Cardiac fibroblast (primary cell): ENCODE results near the gene MRPL27.
A peak's percentile ranks its signal among the peaks of the same experiment; 100 is the strongest.

ENCODE experiments used
- DNase-seq, 2 donors: peaks; one replicate each; pipeline versions ENCODE4 v3.0.0 to v3.0.0-alpha.2; 2010; ENCODE audit warnings: low read depth in 2 of 2
- H3K4me3 ChIP-seq, 2 donors: replicated peaks in 1 of 2; 1 replicate in 1 of 2; 2 replicates in 1 of 2; pipeline ENCODE4 v1.5.1; 2011; ENCODE audit warnings: low read depth in 2 of 2, low read length in 2 of 2, mild to moderate bottlenecking in 2 of 2, moderate library complexity in 1 of 2
- TF ChIP-seq, protein P1 (sequence below): IDR thresholded peaks from one replicate; pipeline ENCODE4 v1.5.1; 2011; ENCODE audit warnings: low read depth, mild to moderate bottlenecking, low read length, inconsistent platforms

MRPL27 gene

DNA sequence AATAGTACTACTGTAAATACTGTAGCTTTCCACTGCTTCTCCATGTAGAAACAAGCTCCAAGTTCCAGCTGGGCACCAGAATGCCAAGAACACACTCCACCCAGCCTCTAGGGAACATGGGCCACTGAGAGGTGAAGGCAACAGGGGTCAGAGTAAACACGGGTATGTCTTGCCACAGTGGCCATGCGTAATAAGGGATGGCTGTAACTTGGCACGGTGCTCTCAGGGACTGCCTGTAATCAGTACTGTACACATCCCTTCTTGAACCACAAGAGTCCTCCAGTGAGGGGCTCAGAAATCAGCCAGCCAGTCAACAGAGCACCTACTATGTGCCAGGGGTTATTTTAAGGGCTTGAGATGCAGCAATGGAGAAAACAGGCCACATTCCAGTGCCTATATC is 13.5 kb upstream of the MRPL27 start:
- no peak overlapping the region for H3K4me3 ChIP-seq
- TF ChIP-seq, protein P1, sequence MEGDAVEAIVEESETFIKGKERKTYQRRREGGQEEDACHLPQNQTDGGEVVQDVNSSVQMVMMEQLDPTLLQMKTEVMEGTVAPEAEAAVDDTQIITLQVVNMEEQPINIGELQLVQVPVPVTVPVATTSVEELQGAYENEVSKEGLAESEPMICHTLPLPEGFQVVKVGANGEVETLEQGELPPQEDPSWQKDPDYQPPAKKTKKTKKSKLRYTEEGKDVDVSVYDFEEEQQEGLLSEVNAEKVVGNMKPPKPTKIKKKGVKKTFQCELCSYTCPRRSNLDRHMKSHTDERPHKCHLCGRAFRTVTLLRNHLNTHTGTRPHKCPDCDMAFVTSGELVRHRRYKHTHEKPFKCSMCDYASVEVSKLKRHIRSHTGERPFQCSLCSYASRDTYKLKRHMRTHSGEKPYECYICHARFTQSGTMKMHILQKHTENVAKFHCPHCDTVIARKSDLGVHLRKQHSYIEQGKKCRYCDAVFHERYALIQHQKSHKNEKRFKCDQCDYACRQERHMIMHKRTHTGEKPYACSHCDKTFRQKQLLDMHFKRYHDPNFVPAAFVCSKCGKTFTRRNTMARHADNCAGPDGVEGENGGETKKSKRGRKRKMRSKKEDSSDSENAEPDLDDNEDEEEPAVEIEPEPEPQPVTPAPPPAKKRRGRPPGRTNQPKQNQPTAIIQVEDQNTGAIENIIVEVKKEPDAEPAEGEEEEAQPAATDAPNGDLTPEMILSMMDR = no peak
- DNase-seq = peak in 1 of 2 donors; percentile 48

DNA sequence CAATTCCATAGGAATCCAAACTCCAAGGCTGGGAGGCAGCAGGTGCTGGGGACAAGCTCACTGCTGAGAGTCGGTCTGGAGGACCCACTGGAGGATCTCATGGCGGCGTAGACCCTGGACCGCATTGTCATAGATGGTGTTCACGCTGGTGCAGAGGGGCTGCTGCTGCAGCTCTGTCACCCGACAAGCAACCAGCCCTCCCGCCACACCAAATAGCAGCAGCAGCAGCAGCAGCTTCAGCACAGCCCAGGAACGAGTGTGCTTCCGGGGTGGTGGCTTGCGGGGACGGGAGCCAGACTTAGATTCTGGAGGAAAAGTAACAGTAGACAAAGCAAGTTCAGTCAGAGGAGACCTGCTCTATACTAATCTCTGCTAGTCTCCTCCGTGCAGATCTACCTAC is 9.9 kb upstream of the MRPL27 start:
- no peak for DNase-seq
- TF ChIP-seq, protein P1 = no peak

DNA sequence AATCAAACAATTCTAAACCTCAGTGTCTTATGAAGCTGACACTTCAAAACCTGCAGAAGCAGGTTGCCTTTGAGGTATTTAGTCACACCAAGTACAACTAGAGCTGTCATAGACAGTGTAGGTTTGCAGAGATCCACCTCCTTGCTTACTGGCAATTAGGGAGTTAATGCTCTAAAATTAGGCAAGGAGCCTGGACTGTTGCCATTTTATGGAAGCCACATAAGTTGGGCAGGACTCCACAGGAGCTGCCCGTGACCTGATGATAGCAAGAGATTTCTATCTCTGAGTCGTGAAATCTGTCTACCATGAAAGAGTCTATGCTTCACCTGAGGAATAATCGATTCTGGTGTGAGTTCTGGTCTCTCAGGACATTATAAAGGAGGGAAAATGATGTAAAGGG is 8.9 kb upstream of the MRPL27 start:
- no peak for DNase-seq
- TF ChIP-seq, protein P1 = no peak
- no peak overlapping the region for H3K4me3 ChIP-seq

More for the DNA sequence above, 9.9 kb upstream of the MRPL27 start:
- H3K4me3 ChIP-seq = no peak overlapping the region

DNA sequence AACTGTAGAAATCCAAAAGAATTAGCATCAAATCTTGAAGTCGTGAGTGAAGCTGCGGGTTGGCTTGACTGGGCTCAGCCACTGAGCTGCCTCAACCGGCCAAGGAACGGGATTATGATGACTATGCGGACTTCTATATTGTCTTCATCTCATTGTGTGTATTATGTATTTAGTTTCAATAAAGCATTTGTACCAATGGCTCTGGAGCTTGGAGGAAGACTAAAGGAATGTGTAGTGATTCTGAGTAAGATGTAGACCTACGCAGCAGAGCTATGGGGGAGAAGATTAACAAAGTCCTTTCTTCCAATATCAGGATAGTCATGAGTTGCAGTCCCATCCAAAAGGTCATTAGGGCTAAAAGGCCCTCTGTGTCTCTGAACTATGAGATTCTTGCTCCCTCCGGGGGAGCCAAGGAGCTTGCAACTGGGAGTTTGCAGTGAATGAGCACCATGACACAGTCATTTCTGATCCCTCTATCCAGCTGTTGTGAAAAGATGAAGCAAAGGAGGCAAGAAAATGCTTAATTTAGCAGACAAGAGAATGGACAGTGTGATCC is 8.4 kb upstream of the MRPL27 start:
- H3K4me3 ChIP-seq = no peak overlapping the region
- DNase-seq = no peak
- TF ChIP-seq, protein P1 = no peak

DNA sequence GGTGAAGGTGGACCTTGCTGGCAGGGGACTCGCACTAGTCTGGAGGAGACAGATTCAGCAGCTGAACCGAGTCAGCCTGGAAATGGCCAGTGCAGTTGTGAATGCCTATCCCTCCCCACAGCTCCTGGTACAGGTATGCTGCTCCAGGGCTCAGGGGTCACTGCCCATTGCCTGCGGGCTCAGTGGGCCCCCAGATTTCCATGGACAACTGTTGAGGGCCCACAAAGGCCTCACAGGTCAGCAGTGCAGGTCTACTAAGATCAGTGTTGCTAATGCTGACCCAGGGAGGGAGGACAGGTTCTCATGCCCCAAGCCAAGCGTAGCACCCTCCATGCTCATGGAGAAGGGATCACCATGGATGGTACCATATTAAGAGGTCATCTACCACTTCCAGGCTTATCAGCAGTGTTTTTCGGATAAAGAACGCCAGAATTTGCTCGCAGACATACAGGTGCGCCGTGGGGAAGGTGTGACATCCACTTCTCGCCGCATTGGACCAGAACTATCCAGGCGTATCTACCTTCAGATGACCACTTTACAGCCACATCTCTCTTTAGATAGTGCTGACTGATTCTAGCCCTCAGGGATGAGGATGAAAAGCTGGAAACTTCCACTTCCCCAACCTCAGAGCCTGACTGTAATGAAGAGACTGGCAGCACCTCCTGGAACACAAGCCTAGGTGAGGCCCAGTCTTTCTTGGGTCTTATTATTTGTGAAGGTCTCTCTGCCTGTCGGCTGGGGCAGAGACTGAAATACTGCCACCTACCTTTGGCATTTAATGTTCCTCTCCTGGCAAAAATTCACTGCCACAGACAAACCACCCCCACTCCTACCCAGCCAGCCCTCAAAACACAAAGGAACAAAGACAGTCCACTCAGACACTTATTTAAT is 7.6 kb upstream of the MRPL27 start:
- TF ChIP-seq, protein P1 = no peak
- DNase-seq = no peak
- no peak overlapping the region for H3K4me3 ChIP-seq

DNA sequence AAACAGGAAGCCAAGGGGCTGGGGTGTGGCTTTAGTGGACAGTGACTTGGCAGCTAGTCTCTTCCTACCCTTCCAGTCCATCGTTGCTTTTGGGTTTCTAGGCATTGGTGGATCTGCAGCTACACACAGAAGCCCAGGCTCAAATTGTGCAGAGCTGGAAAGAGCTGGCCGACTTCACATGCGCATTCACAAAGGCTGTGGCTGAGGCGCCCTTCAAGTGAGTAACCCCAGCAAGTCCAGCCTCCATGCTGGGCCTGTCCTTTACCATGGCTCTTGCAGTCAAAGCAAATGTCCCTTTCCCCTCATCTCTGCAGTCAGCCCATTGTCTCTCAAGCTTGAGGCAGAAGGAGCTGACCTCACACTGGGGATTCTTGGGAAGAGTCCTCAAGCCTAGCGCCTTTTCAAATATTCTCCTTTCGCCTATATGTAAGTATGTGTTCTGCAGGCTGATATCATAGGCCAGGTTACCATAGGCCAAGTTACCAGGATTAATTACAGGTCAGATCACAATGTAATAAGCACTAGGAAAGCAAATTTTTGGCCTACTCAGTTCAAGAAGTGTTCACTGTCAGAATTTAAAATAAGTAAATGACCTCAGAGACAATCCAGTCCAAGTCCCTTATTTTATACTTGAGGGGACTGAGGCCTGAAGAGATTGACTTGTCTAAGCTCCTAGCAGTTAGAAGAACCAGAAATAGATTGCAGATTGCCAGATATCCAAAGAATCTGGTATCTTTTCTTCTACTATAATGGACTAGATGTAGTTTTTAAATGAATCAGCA is 6.6 kb upstream of the MRPL27 start:
- DNase-seq = no peak
- TF ChIP-seq, protein P1 = no peak
- no peak overlapping the region for H3K4me3 ChIP-seq
